Liver (tissue), 9 donors: ENCODE measurements around the gene ANXA3. TPM values are rescaled to one million over a fixed set of nuclear protein-coding genes. Genes with fewer than 3 reads are reported as not detected.

Experiments
- DNase-seq: peaks from one replicate; pipeline ENCODE4 v3.0.0-alpha.2; 2017; ENCODE audit warnings: low spot score
- H3K27ac ChIP-seq, 2 donors: one replicate each; pipeline ENCODE4 v1.7.0; 2013; ENCODE audit warnings: inconsistent platforms in 2 of 2, low read length in 2 of 2, control low read depth in 1 of 2, low read depth in 1 of 2, mild to moderate bottlenecking in 1 of 2
- H3K27me3 ChIP-seq, 4 donors: one replicate each; pipeline versions ENCODE4 v1.6.1 to v1.7.0; 2013; ENCODE audit warnings: low read length in 3 of 4, inconsistent platforms in 1 of 4, mild to moderate bottlenecking in 1 of 4, moderate library complexity in 1 of 4; ENCODE audit not compliant: control insufficient read depth in 4 of 4, insufficient read depth in 4 of 4
- H3K36me3 ChIP-seq, 4 donors: one replicate each; pipeline versions ENCODE4 v1.6.1 to v1.7.0; 2013; ENCODE audit warnings: low read length in 3 of 4, mild to moderate bottlenecking in 3 of 4, low read depth in 1 of 4, moderate library complexity in 1 of 4; ENCODE audit not compliant: control insufficient read depth in 4 of 4, insufficient read depth in 3 of 4
- H3K4me1 ChIP-seq, 4 donors: one replicate each; pipeline versions ENCODE4 v1.6.1 to v1.7.0; 2013; ENCODE audit warnings: low read length in 3 of 4, mild to moderate bottlenecking in 3 of 4, moderate library complexity in 1 of 4; ENCODE audit not compliant: control insufficient read depth in 4 of 4, insufficient read depth in 4 of 4
- H3K4me3 ChIP-seq, 3 donors: one replicate each; pipeline versions ENCODE4 v1.6.1 to v1.7.0; 2013; ENCODE audit warnings: low read length in 3 of 3, control low read depth in 1 of 3, low read depth in 1 of 3, mild to moderate bottlenecking in 1 of 3
- H3K9ac ChIP-seq, 2 donors: one replicate each; pipeline ENCODE4 v1.7.0; 2013; ENCODE audit warnings: low read length in 2 of 2, mild to moderate bottlenecking in 2 of 2, moderate library complexity in 2 of 2, control low read depth in 1 of 2, low read depth in 1 of 2
- H3K9me3 ChIP-seq, 4 donors: one replicate each; pipeline versions ENCODE4 v1.6.1 to v1.7.0; 2013; ENCODE audit warnings: low read length in 3 of 4; ENCODE audit not compliant: control insufficient read depth in 4 of 4
- ATF3 ChIP-seq: IDR thresholded peaks from 2 replicates; pipeline ENCODE4 v1.6.1; 2016; ENCODE audit warnings: antibody characterized with exemption
- CTCF ChIP-seq: fragments of 150-350 bp; IDR thresholded peaks from 2 replicates; pipeline ENCODE4 v1.5.1; 2017; ENCODE audit warnings: improper control_type of control experiment, low read depth, low read length; ENCODE audit not compliant: missing input control
- EGR1 ChIP-seq, 2 donors: IDR thresholded peaks; 2 replicates each; pipeline ENCODE4 v1.6.1; 2016 to 2018; ENCODE audit warnings: antibody characterized with exemption in 2 of 2, low read depth in 2 of 2
- FOXA1 ChIP-seq: IDR thresholded peaks from 2 replicates; pipeline ENCODE4 v1.6.1; 2016; ENCODE audit warnings: antibody characterized with exemption
- FOXA2 ChIP-seq: IDR thresholded peaks from 2 replicates; pipeline ENCODE4 v1.6.1; 2016; ENCODE audit warnings: antibody characterized with exemption
- GABPA ChIP-seq, 2 donors: IDR thresholded peaks in 1 of 2; conservative IDR thresholded peaks in 1 of 2; 2 replicates each; pipeline ENCODE4 v1.6.1; 2016; ENCODE audit warnings: antibody characterized with exemption in 2 of 2, mild to moderate bottlenecking in 1 of 2, moderate library complexity in 1 of 2
- HNF4G ChIP-seq: IDR thresholded peaks from 2 replicates; pipeline ENCODE4 v1.6.1; 2016; ENCODE audit warnings: antibody characterized with exemption
- JUND ChIP-seq, 2 donors: IDR thresholded peaks; 2 replicates each; pipeline ENCODE4 v1.6.1; 2016; ENCODE audit warnings: antibody characterized with exemption in 2 of 2
- MAX ChIP-seq: IDR thresholded peaks from 2 replicates; pipeline ENCODE4 v1.6.1; 2016; ENCODE audit warnings: antibody characterized with exemption
- NR2F2 ChIP-seq: IDR thresholded peaks from 2 replicates; pipeline ENCODE4 v1.6.1; 2016; ENCODE audit warnings: antibody characterized with exemption
- RAD21 ChIP-seq, 2 donors: IDR thresholded peaks; 2 replicates each; pipeline ENCODE4 v1.6.1; 2016; ENCODE audit warnings: antibody characterized with exemption in 2 of 2, mild to moderate bottlenecking in 2 of 2
- REST ChIP-seq: IDR thresholded peaks from 2 replicates; pipeline ENCODE4 v1.6.1; 2016; ENCODE audit warnings: antibody characterized with exemption, mild to moderate bottlenecking
- RXRA ChIP-seq, 2 donors: IDR thresholded peaks; 2 replicates each; pipeline ENCODE4 v1.6.1; 2017 to 2018; ENCODE audit warnings: antibody characterized with exemption in 2 of 2, mild to moderate bottlenecking in 1 of 2
- SP1 ChIP-seq: IDR thresholded peaks from 2 replicates; pipeline ENCODE4 v1.6.1; 2018; ENCODE audit warnings: antibody characterized with exemption, mild to moderate bottlenecking
- YY1 ChIP-seq: IDR thresholded peaks from 2 replicates; pipeline ENCODE4 v1.6.1; 2016; ENCODE audit warnings: antibody characterized with exemption, mild to moderate bottlenecking
- ZBTB33 ChIP-seq: IDR thresholded peaks from 2 replicates; pipeline ENCODE4 v1.6.1; 2016; ENCODE audit warnings: antibody characterized with exemption
- WGBS: extraction: QIAGEN DNeasy Blood & Tissue Kit; methylation state at CpG from one replicate; pipeline ENCODE4 v1.1.7; 2013; 5-methylcytosine and 5-hydroxymethylcytosine counted together
- polyA plus RNA-seq, 2 donors: library from polyadenylated mRNA; stranded (reverse) in 1 of 2; unstranded in 1 of 2; fragments of 200-250 nt in 1 of 2; fragments of >200 nt in 1 of 2; fragmentation: Nextera tagmentation in 1 of 2; extraction: Ambion mirVana in 1 of 2; gene quantifications; one replicate each; pipeline versions ENCODE4 v1.2.1 to v1.2.3, GENCODE V29; 2013 to 2015
- total RNA-seq, 2 donors: library from RNA; depleted of rRNA; stranded (reverse); fragments of >200 nt; gene quantifications; one replicate each; pipeline ENCODE4 v1.2.3, GENCODE V29; 2014
- donor health status: healthy.
- donor health status: healthy.
- donor health status: healthy.
- donor health status: healthy.
- donor health status: healthy.

ANXA3 gene
- total and polyA plus RNA-seq, 4 donors = 1.7 to 16.4 (median 3.4) TPM

GRCh38 chr4:78645853-78646757 lies 94.5 kb downstream of the ANXA3 start (continued):
- TF ChIP-seq ZBTB33 (no peak), EGR1 (IDR thresholded peaks at IDR 0.05; ENCODE audit: low read depth in 2 of 2) (no peak)

GRCh38 chr4:78647272-78647671 lies 95.7 kb downstream of the ANXA3 start:
- no peak for TF ChIP-seq YY1
- no peak for TF ChIP-seq EGR1 (IDR thresholded peaks at IDR 0.05; ENCODE audit: low read depth in 2 of 2)
- TF ChIP-seq FOXA2 = no peak
- TF ChIP-seq GABPA (IDR thresholded peaks at IDR 0.05 in 1 of 2, conservative IDR thresholded peaks at IDR 0.05 in 1 of 2) = no peak
- no peak for TF ChIP-seq SP1
- no peak for TF ChIP-seq HNF4G
- TF ChIP-seq JUND (IDR thresholded peaks at IDR 0.05) = no peak
- no peak for TF ChIP-seq ATF3
- TF ChIP-seq MAX = no peak
- no peak for TF ChIP-seq NR2F2
- no peak for TF ChIP-seq FOXA1
- no peak for TF ChIP-seq RAD21 (IDR thresholded peaks at IDR 0.05)
- TF ChIP-seq ZBTB33 = no peak
- H3K4me1 ChIP-seq = peaks cover 0 to 2% (median 0%) of the 10 kb centered on the region in 4 donors
- no peaks in the 10 kb centered on the region for H3K9me3 ChIP-seq
- 85% methylated on average over 2 of the region's 2 CpGs for whole genome bisulfite sequencing
- H3K27ac ChIP-seq = no peak overlapping the region
- no peak overlapping the region for H3K4me3 ChIP-seq
- DNase-seq = no peak
- no peak overlapping the region for H3K9ac ChIP-seq
- no peaks in the 10 kb centered on the region for H3K27me3 ChIP-seq
- H3K36me3 ChIP-seq = no peaks in the 10 kb centered on the region

GRCh38 chr4:78648640-78649363 lies 97.2 kb downstream of the ANXA3 start:
- 86% methylated on average over 4 of the region's 4 CpGs for WGBS
- H3K9ac ChIP-seq = no peak overlapping the region
- no peak overlapping the region for H3K27ac ChIP-seq
- no peaks in the 10 kb centered on the region for H3K36me3 ChIP-seq
- no peaks in the 10 kb centered on the region for H3K9me3 ChIP-seq
- no peaks in the 10 kb centered on the region for H3K27me3 ChIP-seq
- DNase-seq = no peak
- peaks cover 0 to 2% (median 0%) of the 10 kb centered on the region in 4 donors for H3K4me1 ChIP-seq
- no peak overlapping the region for H3K4me3 ChIP-seq
- no peak for TF ChIP-seq YY1
- no peak for TF ChIP-seq FOXA1
- TF ChIP-seq NR2F2 = no peak
- TF ChIP-seq CTCF = no peak
- no peak for TF ChIP-seq JUND (IDR thresholded peaks at IDR 0.05)
- TF ChIP-seq SP1 = no peak
- no peak for TF ChIP-seq EGR1 (IDR thresholded peaks at IDR 0.05; ENCODE audit: low read depth in 2 of 2)
- no peak for TF ChIP-seq HNF4G
- no peak for TF ChIP-seq ATF3
- no peak for TF ChIP-seq REST
- TF ChIP-seq RXRA (IDR thresholded peaks at IDR 0.05) = no peak
